GM23338 (cell line): ENCODE results near the gene CACNA2D1. TPM values are rescaled to one million over a fixed set of nuclear protein-coding genes. Genes with fewer than 3 reads are reported as not detected.

ENCODE experiments used
- ATAC-seq: fragments of 200-7000 bp; cut with Tn5 transposase; 3 replicates; pipeline ENCODE4 v1.9.1; 2020
- DNase-seq: peaks from one replicate; pipeline ENCODE4 v3.0.0-alpha.2; 2015; ENCODE audit warnings: low spot score
- H2AFZ ChIP-seq: fragments of 200-600 bp; sonication (generic); 2 replicates; pipeline ENCODE4 v1.8.0; 2016; ENCODE audit warnings: antibody characterized with exemption, mild to moderate bottlenecking, moderate library complexity
- H3F3A ChIP-seq: fragments of 200-600 bp; sonication (generic); replicated peaks from 2 replicates; pipeline ENCODE4 v1.8.0; 2017; ENCODE audit warnings: antibody characterized with exemption, mixed run types, low read depth
- H3K27ac ChIP-seq: fragments of 200-600 bp; sonication (generic); 2 replicates; pipeline ENCODE4 v1.6.1; 2016; ENCODE audit warnings: low read depth
- H3K27me3 ChIP-seq: fragments of 200-600 bp; sonication (generic); 2 replicates; pipeline ENCODE4 v1.8.0; 2016; ENCODE audit warnings: mild to moderate bottlenecking, mixed run types, moderate library complexity; ENCODE audit not compliant: insufficient read depth
- H3K36me3 ChIP-seq: fragments of 200-600 bp; sonication (generic); 2 replicates; pipeline ENCODE4 v1.8.0; 2016; ENCODE audit warnings: mild to moderate bottlenecking; ENCODE audit not compliant: insufficient read depth
- H3K4me1 ChIP-seq: fragments of 200-600 bp; sonication (generic); 2 replicates; pipeline ENCODE4 v1.8.0; 2016; ENCODE audit warnings: mild to moderate bottlenecking, moderate library complexity; ENCODE audit not compliant: insufficient read depth
- H3K4me2 ChIP-seq: fragments of 200-600 bp; sonication (generic); 2 replicates; pipeline ENCODE4 v1.7.1; 2017; ENCODE audit warnings: mixed run types
- H3K4me3 ChIP-seq: fragments of 200-600 bp; sonication (generic); 2 replicates; pipeline ENCODE4 v1.6.1; 2016; ENCODE audit warnings: mixed run types
- H3K79me2 ChIP-seq: fragments of 200-600 bp; sonication (generic); replicated peaks from 2 replicates; pipeline ENCODE4 v1.8.0; 2017; ENCODE audit warnings: mild to moderate bottlenecking; ENCODE audit not compliant: insufficient read depth
- H3K9me2 ChIP-seq: fragments of 200-600 bp; sonication (generic); 2 replicates; pipeline ENCODE4 v1.8.0; 2017; ENCODE audit not compliant: insufficient read depth
- H4K20me1 ChIP-seq: fragments of 200-600 bp; sonication (generic); replicated peaks from 2 replicates; pipeline ENCODE4 v1.8.0; 2017; ENCODE audit warnings: mild to moderate bottlenecking; ENCODE audit not compliant: insufficient read depth
- H3K27ac Mint-ChIP-seq: 2 replicates; pipeline ENCODE4 v1.8.0; 2020; ENCODE audit warnings: inconsistent platforms, mild to moderate bottlenecking, moderate library complexity, mixed read lengths
- H3K27me3 Mint-ChIP-seq: 3 replicates; pipeline ENCODE4 v1.8.0; 2022; ENCODE audit warnings: low read depth, mild to moderate bottlenecking, moderate library complexity, mixed read lengths, inconsistent platforms; ENCODE audit not compliant: insufficient read depth, poor library complexity
- H3K36me3 Mint-ChIP-seq: 3 replicates; pipeline ENCODE4 v1.8.0; 2021; ENCODE audit warnings: low read depth, mild to moderate bottlenecking, inconsistent platforms, moderate library complexity, mixed read lengths
- H3K4me1 Mint-ChIP-seq: 3 replicates; pipeline ENCODE4 v1.8.0; 2020; ENCODE audit warnings: mild to moderate bottlenecking, inconsistent platforms, mixed read lengths
- H3K4me3 Mint-ChIP-seq: 3 replicates; pipeline ENCODE4 v1.8.0; 2021; ENCODE audit warnings: moderate library complexity, mild to moderate bottlenecking, inconsistent platforms, mixed read lengths
- H3K9me3 Mint-ChIP-seq: 3 replicates; pipeline ENCODE4 v1.8.0; 2020; ENCODE audit warnings: moderate library complexity, mild to moderate bottlenecking, inconsistent platforms, mixed read lengths
- CREB1 ChIP-seq: fragments of 250-450 bp; sonication (Bioruptor Pico); IDR thresholded peaks from 2 replicates; pipeline ENCODE4 v1.5.0; 2020; ENCODE audit warnings: low read depth, mild to moderate bottlenecking, moderate library complexity
- CTCF ChIP-seq, 2 experiments: fragments of 200-600 bp in 1 of 2; sonication (generic) in 1 of 2; conservative IDR thresholded peaks; 2 replicates each; pipeline versions ENCODE4 v1.5.1 to v1.6.1; 2016 to 2017; ENCODE audit warnings: antibody characterized with exemption in 2 of 2, low read depth in 2 of 2, mild to moderate bottlenecking in 2 of 2, moderate library complexity in 1 of 2
- ETS1 ChIP-seq: IDR thresholded peaks from 2 replicates; pipeline ENCODE4 v1.6.1; 2016; ENCODE audit warnings: antibody characterized with exemption
- EZH2 ChIP-seq: fragments of 200-600 bp; sonication (generic); IDR thresholded peaks from one replicate; pipeline ENCODE4 v1.8.0; 2017; ENCODE audit warnings: antibody characterized with exemption, mild to moderate bottlenecking, low read depth; ENCODE audit not compliant: unreplicated experiment
- EZH2phosphoT487 ChIP-seq: fragments of 200-600 bp; sonication (generic); IDR thresholded peaks from one replicate; pipeline ENCODE4 v1.8.1; 2018; ENCODE audit warnings: antibody characterized with exemption; ENCODE audit not compliant: unreplicated experiment
- JUNB ChIP-seq: IDR thresholded peaks from one replicate; pipeline ENCODE4 v1.6.1; 2016; ENCODE audit warnings: antibody characterized with exemption; ENCODE audit not compliant: unreplicated experiment
- POLR2AphosphoS5 ChIP-seq: IDR thresholded peaks from 2 replicates; pipeline ENCODE4 v1.6.1; 2016; ENCODE audit warnings: antibody characterized with exemption, low read depth
- REST ChIP-seq: IDR thresholded peaks from one replicate; pipeline ENCODE4 v1.6.1; 2018; ENCODE audit warnings: antibody characterized with exemption; ENCODE audit not compliant: unreplicated experiment
- STAT1 ChIP-seq: IDR thresholded peaks from one replicate; pipeline ENCODE4 v1.6.1; 2016; ENCODE audit warnings: antibody characterized with exemption; ENCODE audit not compliant: unreplicated experiment
- ZNF114 ChIP-seq: fragments of 250-450 bp; sonication (Bioruptor Pico); IDR thresholded peaks from 2 replicates; pipeline ENCODE4 v1.5.0; 2020; ENCODE audit warnings: mild to moderate bottlenecking, moderate library complexity
- ZNF331 ChIP-seq: fragments of 250-450 bp; sonication (Bioruptor Pico); IDR thresholded peaks from 2 replicates; pipeline ENCODE4 v1.5.0; 2020; ENCODE audit warnings: low read depth, mild to moderate bottlenecking, moderate library complexity
- polyA plus RNA-seq: library from polyadenylated mRNA; unstranded; fragments of >200 nt; fragmentation: Nextera tagmentation; extraction: Ambion mirVana; gene quantifications from 2 replicates; pipeline ENCODE4 v1.2.1, GENCODE V29; 2016
- total RNA-seq: library from RNA; depleted of rRNA; stranded (reverse); fragments of >200 nt; shearing (Covaris generic); gene quantifications from 2 replicates; pipeline ENCODE4 v1.2.3, GENCODE V29; 2014

The CACNA2D1 gene
- total and polyA plus RNA-seq, 2 experiments from 2014 or later = 7.0 to 20.4 TPM

GRCh38 chr7:82164813-82165212 is 278.8 kb downstream of the CACNA2D1 start:
- Histone ChIP-seq H3K27ac (no peak overlapping the region), H3F3A (no peaks in the 10 kb centered on the region), H3K27me3 (no peaks in the 10 kb centered on the region), H2AFZ (no peak overlapping the region), H4K20me1 (no peaks in the 10 kb centered on the region), H3K36me3 (no peaks in the 10 kb centered on the region), H3K79me2 (no peaks in the 10 kb centered on the region), H3K9me2 (no peaks in the 10 kb centered on the region), H3K4me2 (no peak overlapping the region), H3K4me3 (no peak overlapping the region), H3K4me1 (0 out of 2 replicates have a peak, but pooled peaks cover 7% of the 10 kb centered on the region)
- Mint-ChIP-seq H3K4me3 (no peak overlapping the region), H3K36me3 (no peaks in the 10 kb centered on the region), H3K27ac (peak overlapping the region; percentile 79), H3K27me3 (no peaks in the 10 kb centered on the region), H3K4me1 (peaks cover 22% of the 10 kb centered on the region), H3K9me3 (no peaks in the 10 kb centered on the region)
- ATAC-seq (no peak), DNase-seq (peak; percentile 33)
- no peak for TF ChIP-seq JUNB
- TF ChIP-seq CTCF (conservative IDR thresholded peaks at IDR 0.05; ENCODE audit: low read depth in 2 of 2) = peak; percentile 43 to 58
- no peak for TF ChIP-seq ZNF331 (CRISPR knock-in tag)
- no peak for TF ChIP-seq EZH2phosphoT487

GRCh38 chr7:82164410-82164809 is 279.2 kb downstream of the CACNA2D1 start:
- no peaks in the 10 kb centered on the region for H3K27me3 Mint-ChIP-seq
- H3K4me1 Mint-ChIP-seq = peaks cover 23% of the 10 kb centered on the region
- TF ChIP-seq STAT1 = no peak
- no peak for TF ChIP-seq POLR2AphosphoS5
- no peak for TF ChIP-seq EZH2phosphoT487
- TF ChIP-seq CREB1 (CRISPR knock-in tag) = no peak
- TF ChIP-seq EZH2 = no peak
- no peak for TF ChIP-seq REST
- TF ChIP-seq JUNB = no peak
- no peak for TF ChIP-seq CTCF (conservative IDR thresholded peaks at IDR 0.05; ENCODE audit: low read depth in 2 of 2)
- no peak for TF ChIP-seq ETS1
- TF ChIP-seq ZNF114 = no peak

More at GRCh38 chr7:82164410-82164809, 279.2 kb downstream of the CACNA2D1 start:
- no peak overlapping the region for H3K27ac Mint-ChIP-seq
- Histone ChIP-seq H3K4me2 (no peak overlapping the region), H3K36me3 (no peaks in the 10 kb centered on the region), H3K27ac (no peak overlapping the region), H3K27me3 (no peaks in the 10 kb centered on the region), H3K4me1 (0 out of 2 replicates have a peak, but pooled peaks cover 7% of the 10 kb centered on the region), H3K79me2 (no peaks in the 10 kb centered on the region), H2AFZ (no peak overlapping the region), H3F3A (no peaks in the 10 kb centered on the region), H3K9me2 (no peaks in the 10 kb centered on the region), H3K4me3 (no peak overlapping the region), H4K20me1 (no peaks in the 10 kb centered on the region)
- no peak overlapping the region for H3K4me3 Mint-ChIP-seq
- ATAC-seq = no peak
- H3K36me3 Mint-ChIP-seq = no peaks in the 10 kb centered on the region
- DNase-seq = no peak
- no peaks in the 10 kb centered on the region for H3K9me3 Mint-ChIP-seq
